Neutrophil (primary cell): ENCODE data around the gene RIPK3.

ENCODE experiments used
- H3K27ac ChIP-seq: fragments of 200-600 bp; sonication (generic); 2 replicates; pipeline ENCODE4 v1.5.1; 2016; ENCODE audit warnings: mild to moderate bottlenecking, moderate library complexity
- H3K27me3 ChIP-seq: fragments of 200-600 bp; sonication (generic); 2 replicates; pipeline ENCODE4 v1.6.0; 2016; ENCODE audit warnings: mild to moderate bottlenecking
- H3K36me3 ChIP-seq: fragments of 200-600 bp; sonication (generic); 2 replicates; pipeline ENCODE4 v1.5.1; 2017
- H3K4me1 ChIP-seq, 2 experiments: fragments of 200-600 bp in 1 of 2; sonication (generic) in 1 of 2; 1 replicate in 1 of 2; 2 replicates in 1 of 2; pipeline versions ENCODE4 v1.5.1 to v1.6.1; 2013 to 2016; ENCODE audit warnings: low read depth in 1 of 2, low read length in 1 of 2, mild to moderate bottlenecking in 1 of 2, moderate library complexity in 1 of 2; ENCODE audit not compliant: control insufficient read depth in 1 of 2, insufficient read depth in 1 of 2
- H3K4me3 ChIP-seq, 2 experiments: fragments of 200-600 bp in 1 of 2; sonication (generic) in 1 of 2; 1 replicate in 1 of 2; 2 replicates in 1 of 2; pipeline ENCODE4 v1.5.1; 2013 to 2016; ENCODE audit warnings: low read depth in 1 of 2, low read length in 1 of 2, mild to moderate bottlenecking in 1 of 2, moderate library complexity in 1 of 2
- H3K9me3 ChIP-seq: fragments of 200-600 bp; sonication (generic); 2 replicates; pipeline ENCODE4 v1.5.1; 2016
- TF ChIP-seq, protein P1 (sequence below): fragments of 200-600 bp; sonication (generic); IDR thresholded peaks from 2 replicates; pipeline ENCODE4 v1.5.1; 2016; ENCODE audit warnings: antibody characterized with exemption

The RIPK3 gene

DNA sequence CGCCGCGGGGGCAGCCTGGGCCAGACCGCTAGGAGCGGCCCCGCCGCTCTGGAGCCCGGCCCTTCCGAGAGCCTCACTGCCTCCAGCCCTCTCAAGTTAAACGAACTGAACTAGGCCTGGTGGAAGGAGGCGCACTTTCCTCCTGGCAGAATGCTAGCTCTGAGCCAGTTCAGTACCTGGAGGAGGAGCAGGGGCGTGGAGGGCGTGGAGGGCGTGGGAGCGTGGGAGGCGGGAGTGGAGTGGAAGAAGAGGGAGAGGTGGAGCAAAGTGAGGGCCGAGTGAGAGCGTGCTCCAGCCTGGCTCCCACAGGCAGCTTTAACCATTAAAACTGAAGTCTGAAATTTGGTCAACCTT is 23.2 kb downstream of the RIPK3 start:
- Histone ChIP-seq H3K27ac (peak overlapping the region; percentile 97), H3K4me3 (peak overlapping the region; percentile 54 to 74), H3K27me3 (no peaks in the 10 kb centered on the region), H3K4me1 (peaks cover 91 to 93% of the 10 kb centered on the region in 2 experiments), H3K9me3 (no peaks in the 10 kb centered on the region), H3K36me3 (peaks cover 41% of the 10 kb centered on the region)
- TF ChIP-seq, protein P1, sequence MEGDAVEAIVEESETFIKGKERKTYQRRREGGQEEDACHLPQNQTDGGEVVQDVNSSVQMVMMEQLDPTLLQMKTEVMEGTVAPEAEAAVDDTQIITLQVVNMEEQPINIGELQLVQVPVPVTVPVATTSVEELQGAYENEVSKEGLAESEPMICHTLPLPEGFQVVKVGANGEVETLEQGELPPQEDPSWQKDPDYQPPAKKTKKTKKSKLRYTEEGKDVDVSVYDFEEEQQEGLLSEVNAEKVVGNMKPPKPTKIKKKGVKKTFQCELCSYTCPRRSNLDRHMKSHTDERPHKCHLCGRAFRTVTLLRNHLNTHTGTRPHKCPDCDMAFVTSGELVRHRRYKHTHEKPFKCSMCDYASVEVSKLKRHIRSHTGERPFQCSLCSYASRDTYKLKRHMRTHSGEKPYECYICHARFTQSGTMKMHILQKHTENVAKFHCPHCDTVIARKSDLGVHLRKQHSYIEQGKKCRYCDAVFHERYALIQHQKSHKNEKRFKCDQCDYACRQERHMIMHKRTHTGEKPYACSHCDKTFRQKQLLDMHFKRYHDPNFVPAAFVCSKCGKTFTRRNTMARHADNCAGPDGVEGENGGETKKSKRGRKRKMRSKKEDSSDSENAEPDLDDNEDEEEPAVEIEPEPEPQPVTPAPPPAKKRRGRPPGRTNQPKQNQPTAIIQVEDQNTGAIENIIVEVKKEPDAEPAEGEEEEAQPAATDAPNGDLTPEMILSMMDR: no peak

DNA sequence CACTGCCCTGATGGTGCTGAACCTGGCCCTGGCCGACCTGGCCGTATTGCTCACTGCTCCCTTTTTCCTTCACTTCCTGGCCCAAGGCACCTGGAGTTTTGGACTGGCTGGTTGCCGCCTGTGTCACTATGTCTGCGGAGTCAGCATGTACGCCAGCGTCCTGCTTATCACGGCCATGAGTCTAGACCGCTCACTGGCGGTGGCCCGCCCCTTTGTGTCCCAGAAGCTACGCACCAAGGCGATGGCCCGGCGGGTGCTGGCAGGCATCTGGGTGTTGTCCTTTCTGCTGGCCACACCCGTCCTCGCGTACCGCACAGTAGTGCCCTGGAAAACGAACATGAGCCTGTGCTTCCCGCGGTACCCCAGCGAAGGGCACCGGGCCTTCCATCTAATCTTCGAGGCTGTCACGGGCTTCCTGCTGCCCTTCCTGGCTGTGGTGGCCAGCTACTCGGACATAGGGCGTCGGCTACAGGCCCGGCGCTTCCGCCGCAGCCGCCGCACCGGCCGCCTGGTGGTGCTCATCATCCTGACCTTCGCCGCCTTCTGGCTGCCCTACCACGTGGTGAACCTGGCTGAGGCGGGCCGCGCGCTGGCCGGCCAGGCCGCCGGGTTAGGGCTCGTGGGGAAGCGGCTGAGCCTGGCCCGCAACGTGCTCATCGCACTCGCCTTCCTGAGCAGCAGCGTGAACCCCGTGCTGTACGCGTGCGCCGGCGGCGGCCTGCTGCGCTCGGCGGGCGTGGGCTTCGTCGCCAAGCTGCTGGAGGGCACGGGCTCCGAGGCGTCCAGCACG is 23.8 kb downstream of the RIPK3 start:
- Histone ChIP-seq H3K36me3 (peaks cover 39% of the 10 kb centered on the region), H3K4me1 (peaks cover 95 to 99% of the 10 kb centered on the region in 2 experiments), H3K9me3 (no peaks in the 10 kb centered on the region), H3K27ac (peak overlapping the region; percentile 97), H3K27me3 (no peaks in the 10 kb centered on the region), H3K4me3 (peak overlapping the region; percentile 74 to 86)
- TF ChIP-seq, protein P1: no peak

DNA sequence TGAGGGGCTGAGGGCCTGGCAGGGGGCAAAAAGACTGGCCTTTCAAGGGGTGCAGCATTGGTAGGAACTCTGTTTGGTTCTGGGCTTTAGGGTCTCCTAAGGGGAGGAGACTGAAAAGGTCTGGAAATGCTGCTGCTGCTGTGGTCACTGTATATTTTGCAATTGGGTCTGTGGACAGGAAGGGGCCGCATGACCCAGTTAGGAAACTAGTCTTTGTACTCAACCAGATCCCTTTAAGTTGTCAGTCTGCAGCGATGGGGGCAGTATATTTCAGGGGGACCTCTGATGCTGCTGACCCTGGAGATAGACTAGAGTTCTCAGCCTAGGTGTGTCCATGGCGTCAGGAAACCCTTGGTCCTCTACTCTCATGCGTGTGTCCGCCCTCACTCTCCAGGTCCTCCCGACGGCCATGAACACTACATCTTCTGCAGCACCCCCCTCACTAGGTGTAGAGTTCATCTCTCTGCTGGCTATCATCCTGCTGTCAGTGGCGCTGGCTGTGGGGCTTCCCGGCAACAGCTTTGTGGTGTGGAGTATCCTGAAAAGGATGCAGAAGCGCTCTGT is 24.5 kb downstream of the RIPK3 start:
- H3K4me1 ChIP-seq: peaks cover 96 to 100% of the 10 kb centered on the region in 2 experiments
- H3K27ac ChIP-seq: peak overlapping the region; percentile 97
- H3K36me3 ChIP-seq: peaks cover 39% of the 10 kb centered on the region
- peak overlapping the region; percentile 74 to 86 for H3K4me3 ChIP-seq
- H3K9me3 ChIP-seq: no peaks in the 10 kb centered on the region
- no peaks in the 10 kb centered on the region for H3K27me3 ChIP-seq
- TF ChIP-seq, protein P1: no peak

DNA sequence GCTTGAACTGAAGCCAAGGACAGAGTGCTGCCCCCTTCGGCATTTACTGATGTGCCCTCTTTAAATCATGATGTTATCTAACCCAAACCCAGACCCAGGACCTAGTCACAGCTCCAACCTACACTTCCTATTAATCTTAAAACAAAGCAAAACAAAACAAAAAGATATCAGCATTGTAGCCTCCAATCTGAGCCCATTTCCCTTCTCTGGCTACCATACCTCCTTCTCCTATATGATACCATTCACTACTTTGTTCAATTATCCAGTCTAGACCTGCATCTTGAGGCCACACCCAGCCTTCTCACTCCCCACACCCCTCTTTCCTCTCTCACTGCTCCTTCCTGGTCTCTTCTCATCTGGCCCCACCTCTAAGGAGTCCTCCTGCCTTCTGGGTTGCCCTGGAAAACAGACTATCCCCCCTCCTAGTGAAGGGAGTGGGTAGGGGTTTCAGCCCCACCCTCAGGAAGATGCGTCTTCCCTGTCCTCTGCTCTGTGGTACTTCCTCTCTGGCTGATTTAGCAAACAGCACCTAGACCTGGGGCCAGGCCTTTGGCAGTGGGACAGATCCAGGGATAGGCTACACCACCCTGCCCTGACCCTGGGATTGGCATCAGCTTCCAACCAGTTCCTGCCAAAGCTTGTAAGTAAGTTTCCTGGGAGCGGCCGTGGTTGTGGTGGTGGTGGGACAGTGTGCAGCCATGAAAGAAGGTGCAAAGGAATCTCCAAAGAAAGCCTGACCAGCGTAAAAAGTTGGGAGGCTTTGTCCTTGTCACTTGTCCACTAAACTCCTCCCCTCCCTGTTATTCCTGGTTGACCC is 25.2 kb downstream of the RIPK3 start:
- H3K4me3 ChIP-seq: peak overlapping the region; percentile 74 to 86
- H3K4me1 ChIP-seq: peaks cover 98 to 100% of the 10 kb centered on the region in 2 experiments
- no peaks in the 10 kb centered on the region for H3K9me3 ChIP-seq
- peak overlapping the region; percentile 97 for H3K27ac ChIP-seq
- TF ChIP-seq, protein P1: peak; percentile 12
- no peaks in the 10 kb centered on the region for H3K27me3 ChIP-seq
- peaks cover 35% of the 10 kb centered on the region for H3K36me3 ChIP-seq

DNA sequence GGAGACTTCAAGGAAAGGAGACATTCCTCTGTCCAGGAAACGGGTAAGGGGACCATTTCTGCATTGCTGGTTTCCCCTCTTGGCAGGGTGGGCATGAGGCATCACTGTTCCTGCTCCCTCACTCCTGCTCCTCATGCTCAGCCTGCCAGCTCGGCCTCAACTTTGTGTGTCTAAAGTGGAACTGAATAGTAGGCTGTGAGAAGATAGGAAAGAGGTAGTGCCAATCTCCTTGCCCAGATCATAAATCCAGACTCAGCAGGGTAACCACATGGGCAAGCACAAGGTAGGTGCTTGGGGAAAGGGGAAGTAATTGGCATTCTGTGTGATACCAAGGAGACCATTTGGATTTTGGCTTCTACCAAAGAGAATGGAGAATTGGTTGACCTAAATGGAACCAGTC is 25.9 kb downstream of the RIPK3 start:
- H3K27me3 ChIP-seq: no peaks in the 10 kb centered on the region
- H3K36me3 ChIP-seq: peaks cover 28% of the 10 kb centered on the region
- TF ChIP-seq, protein P1: no peak
- peak overlapping the region; percentile 74 to 86 for H3K4me3 ChIP-seq
- no peaks in the 10 kb centered on the region for H3K9me3 ChIP-seq
- H3K27ac ChIP-seq: peak overlapping the region; percentile 97
- H3K4me1 ChIP-seq: peaks cover 98 to 100% of the 10 kb centered on the region in 2 experiments
